Uterus (tissue), 4 donors: Measurements from ENCODE around the gene ANO7. TPM values are rescaled to one million over a fixed set of nuclear protein-coding genes. Genes with fewer than 3 reads are reported as not detected.

Experiments used
- DNase-seq, 2 donors: peaks; one replicate each; pipeline ENCODE4 v3.0.0-alpha.2; 2019 to 2020
- H3K27ac ChIP-seq, 2 donors: fragments of 200-600 bp; sonication (generic); 1 replicate in 1 of 2; 2 replicates in 1 of 2; pipeline ENCODE4 v1.5.1; 2016 to 2018
- H3K27me3 ChIP-seq, 2 donors: fragments of 200-600 bp; sonication (generic); one replicate each; pipeline ENCODE4 v1.5.1; 2018 to 2019; ENCODE audit warnings: control low read depth in 1 of 2
- H3K36me3 ChIP-seq, 2 donors: fragments of 200-600 bp; sonication (generic); one replicate each; pipeline ENCODE4 v1.5.1; 2019; ENCODE audit warnings: control low read depth in 1 of 2
- H3K4me1 ChIP-seq, 2 donors: fragments of 200-600 bp; sonication (generic); one replicate each; pipeline ENCODE4 v1.5.1; 2018 to 2019; ENCODE audit warnings: control low read depth in 1 of 2
- H3K4me3 ChIP-seq, 2 donors: fragments of 200-600 bp; sonication (generic); 1 replicate in 1 of 2; 2 replicates in 1 of 2; pipeline ENCODE4 v1.5.1; 2018 to 2019; ENCODE audit warnings: mild to moderate bottlenecking in 1 of 2
- H3K9me3 ChIP-seq, 2 donors: fragments of 200-600 bp; sonication (generic); one replicate each; pipeline ENCODE4 v1.5.1; 2019; ENCODE audit warnings: control low read depth in 1 of 2
- POLR2A ChIP-seq, 2 donors: fragments of 450-650 bp; IDR thresholded peaks; one replicate each; pipeline ENCODE4 v1.6.1; 2016; ENCODE audit warnings: antibody characterized with exemption in 2 of 2, mild to moderate bottlenecking in 1 of 2, moderate library complexity in 1 of 2
- intact Hi-C: fragments of 100-400 bp; cut with DNase I; formaldehyde crosslinking; loops from one replicate; pipeline ENCODE4 v1.15.1; 2023; ENCODE audit warnings: low total_unique reads
- total RNA-seq, 4 donors: library from RNA; depleted of rRNA in 3 of 4; stranded (reverse); fragments of >200 nt in 3 of 4; gene quantifications; one replicate each; pipeline versions ENCODE4 v1.1.0 to v1.2.4, GENCODE V29; 2014 to 2023
- TF ChIP-seq, protein P1 (sequence below), 4 experiments: fragments of 200-600 bp in 2 of 4; fragments of 450-650 bp in 2 of 4; sonication (generic) in 2 of 4; IDR thresholded peaks; one replicate each; pipeline ENCODE4 v1.5.1; 2016 to 2019; ENCODE audit warnings: antibody characterized with exemption in 4 of 4, mild to moderate bottlenecking in 2 of 4, moderate library complexity in 1 of 4
- donor health status: DM: yes; HTN: yes; CAD: no.

ANO7 gene
- total RNA-seq, 4 donors from 2014 or later: under 0.01 to 3.8 (median 0.21) TPM; not detected in 1

DNA sequence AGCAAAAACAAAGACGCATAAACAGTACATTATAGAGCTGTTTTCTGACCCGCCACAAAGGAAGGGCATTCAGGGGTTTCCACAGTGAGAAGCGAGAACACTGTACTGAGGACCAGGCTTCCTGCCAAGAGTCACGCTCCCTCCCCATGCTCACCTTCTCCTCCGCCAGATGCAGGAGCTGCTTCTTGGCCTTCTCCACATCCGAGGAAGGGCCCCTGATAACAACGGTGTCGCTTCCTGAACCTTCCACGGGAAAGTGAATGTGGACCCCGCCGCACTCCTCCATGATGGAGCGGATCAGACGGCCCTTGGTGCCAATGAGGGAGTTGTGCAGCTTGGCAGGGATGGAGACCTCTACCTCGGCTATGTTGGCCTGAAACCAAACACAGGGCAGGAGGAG, 53.8 kb downstream of the ANO7 start:
- Histone ChIP-seq H3K27ac (no peak overlapping the region), H3K4me3 (no peak overlapping the region), H3K4me1 (no peaks in the 10 kb centered on the region), H3K9me3 (no peaks in the 10 kb centered on the region), H3K27me3 (no peaks in the 10 kb centered on the region), H3K36me3 (no peaks in the 10 kb centered on the region)
- intact Hi-C loops: no loop called here
- DNase-seq: no peak
- no peak for TF ChIP-seq POLR2A (IDR thresholded peaks at IDR 0.05)
- TF ChIP-seq, protein P1, sequence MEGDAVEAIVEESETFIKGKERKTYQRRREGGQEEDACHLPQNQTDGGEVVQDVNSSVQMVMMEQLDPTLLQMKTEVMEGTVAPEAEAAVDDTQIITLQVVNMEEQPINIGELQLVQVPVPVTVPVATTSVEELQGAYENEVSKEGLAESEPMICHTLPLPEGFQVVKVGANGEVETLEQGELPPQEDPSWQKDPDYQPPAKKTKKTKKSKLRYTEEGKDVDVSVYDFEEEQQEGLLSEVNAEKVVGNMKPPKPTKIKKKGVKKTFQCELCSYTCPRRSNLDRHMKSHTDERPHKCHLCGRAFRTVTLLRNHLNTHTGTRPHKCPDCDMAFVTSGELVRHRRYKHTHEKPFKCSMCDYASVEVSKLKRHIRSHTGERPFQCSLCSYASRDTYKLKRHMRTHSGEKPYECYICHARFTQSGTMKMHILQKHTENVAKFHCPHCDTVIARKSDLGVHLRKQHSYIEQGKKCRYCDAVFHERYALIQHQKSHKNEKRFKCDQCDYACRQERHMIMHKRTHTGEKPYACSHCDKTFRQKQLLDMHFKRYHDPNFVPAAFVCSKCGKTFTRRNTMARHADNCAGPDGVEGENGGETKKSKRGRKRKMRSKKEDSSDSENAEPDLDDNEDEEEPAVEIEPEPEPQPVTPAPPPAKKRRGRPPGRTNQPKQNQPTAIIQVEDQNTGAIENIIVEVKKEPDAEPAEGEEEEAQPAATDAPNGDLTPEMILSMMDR (IDR thresholded peaks at IDR 0.05): no peak

DNA sequence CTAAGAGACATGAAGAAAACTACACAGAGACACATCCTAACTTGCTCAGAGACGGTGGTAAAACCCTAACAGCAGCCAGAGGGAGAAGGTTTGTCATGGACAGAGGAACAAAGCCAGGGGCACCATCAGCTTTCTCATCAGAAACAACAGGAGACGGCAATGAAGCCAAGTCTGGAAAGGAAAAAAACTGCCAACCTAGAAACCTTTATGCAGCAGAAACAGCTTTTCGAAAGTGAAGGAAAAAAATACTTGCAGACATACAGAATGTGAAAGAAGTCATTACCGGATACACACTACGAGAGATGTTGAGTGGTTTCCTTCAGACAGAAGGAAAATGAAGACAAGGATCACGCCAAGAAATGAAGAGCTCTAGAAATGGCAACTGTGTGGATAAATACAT, 55.9 kb downstream of the ANO7 start:
- TF ChIP-seq, protein P1 (IDR thresholded peaks at IDR 0.05): no peak
- no peak for TF ChIP-seq POLR2A (IDR thresholded peaks at IDR 0.05)
- peaks cover 0 to 5% of the 10 kb centered on the region in 2 donors for H3K4me1 ChIP-seq
- DNase-seq: no peak
- H3K27ac ChIP-seq: peak overlapping the region in 1 of 2 donors; percentile 16
- H3K4me3 ChIP-seq: no peak overlapping the region
- intact Hi-C loops: no loop called here
- H3K36me3 ChIP-seq: no peaks in the 10 kb centered on the region
- H3K27me3 ChIP-seq: no peaks in the 10 kb centered on the region
- H3K9me3 ChIP-seq: no peaks in the 10 kb centered on the region

DNA sequence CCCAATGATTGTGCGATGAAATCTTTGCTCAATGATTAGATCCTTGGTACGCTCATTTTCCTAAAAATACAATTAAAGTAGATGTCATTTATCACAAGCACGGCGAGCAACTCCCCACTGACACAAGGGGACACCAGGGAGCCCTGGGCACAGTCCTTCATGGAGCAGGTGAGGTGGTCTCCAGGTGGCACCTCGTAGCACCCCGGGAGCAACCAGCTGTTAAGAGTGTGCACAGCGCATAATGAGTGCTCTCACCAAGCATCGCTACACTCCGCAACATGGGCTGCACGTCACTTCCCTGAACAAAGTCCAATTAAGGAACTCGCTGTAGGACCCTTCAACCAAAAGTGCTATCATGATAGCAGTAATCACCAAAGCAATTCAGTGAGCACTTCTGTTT, 59.8 kb downstream of the ANO7 start:
- H3K27me3 ChIP-seq: no peaks in the 10 kb centered on the region
- no peak overlapping the region for H3K27ac ChIP-seq
- DNase-seq: no peak
- no peaks in the 10 kb centered on the region for H3K36me3 ChIP-seq
- H3K4me3 ChIP-seq: no peak overlapping the region
- no peak for TF ChIP-seq POLR2A (IDR thresholded peaks at IDR 0.05)
- TF ChIP-seq, protein P1 (IDR thresholded peaks at IDR 0.05): no peak
- H3K4me1 ChIP-seq: peaks cover 0 to 7% of the 10 kb centered on the region in 2 donors
- intact Hi-C loops: no loop called here
- no peaks in the 10 kb centered on the region for H3K9me3 ChIP-seq

DNA sequence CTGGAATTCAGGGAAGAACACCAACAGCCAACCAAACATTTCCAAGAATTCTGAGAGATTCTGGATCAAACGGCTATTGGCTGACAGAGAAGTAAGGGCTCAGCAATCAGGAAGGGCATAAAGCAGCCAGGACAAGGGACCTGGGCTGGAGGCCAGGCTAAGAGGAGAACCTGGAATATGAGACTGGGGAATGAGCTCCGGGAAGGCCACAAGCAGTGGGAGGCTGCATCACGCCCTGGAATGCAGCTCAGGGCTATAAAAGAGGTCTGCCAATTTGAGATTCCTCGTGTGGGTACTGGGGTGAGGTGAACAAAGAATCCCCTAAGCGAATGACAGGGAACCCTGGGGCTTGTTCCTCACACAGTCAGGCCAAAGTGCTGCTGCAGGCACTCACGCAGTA, 60.4 kb downstream of the ANO7 start:
- H3K36me3 ChIP-seq: no peaks in the 10 kb centered on the region
- H3K9me3 ChIP-seq: no peaks in the 10 kb centered on the region
- no peaks in the 10 kb centered on the region for H3K27me3 ChIP-seq
- TF ChIP-seq POLR2A (IDR thresholded peaks at IDR 0.05): no peak
- TF ChIP-seq, protein P1 (IDR thresholded peaks at IDR 0.05): no peak
- no peak for DNase-seq
- peaks cover 0 to 7% of the 10 kb centered on the region in 2 donors for H3K4me1 ChIP-seq
- no peak overlapping the region for H3K4me3 ChIP-seq
- intact Hi-C loops: no loop called here
- no peak overlapping the region for H3K27ac ChIP-seq

DNA sequence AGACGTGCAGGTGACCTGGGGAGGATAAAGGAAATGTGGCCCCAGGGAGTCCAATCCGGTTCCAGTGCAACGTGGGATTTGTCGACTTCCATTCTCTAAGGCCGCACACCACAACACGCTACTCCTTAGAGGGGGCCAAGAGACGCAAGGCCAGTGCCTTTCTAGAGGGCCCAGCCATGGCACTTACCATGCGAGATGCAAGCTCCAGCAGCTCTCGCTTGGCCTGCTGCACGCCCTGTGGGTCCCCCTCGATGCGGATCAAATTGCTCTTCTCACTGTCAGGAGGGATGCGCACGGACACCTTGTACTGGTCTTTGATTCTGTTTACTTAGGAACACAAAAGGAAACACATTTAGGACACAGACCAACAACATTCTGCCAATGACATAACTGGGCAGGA, 61.2 kb downstream of the ANO7 start:
- no peak for DNase-seq

More for the DNA sequence above, 61.2 kb downstream of the ANO7 start:
- Histone ChIP-seq H3K4me3 (no peak overlapping the region), H3K27me3 (no peaks in the 10 kb centered on the region), H3K4me1 (peaks cover 0 to 7% of the 10 kb centered on the region in 2 donors), H3K36me3 (no peaks in the 10 kb centered on the region), H3K9me3 (no peaks in the 10 kb centered on the region), H3K27ac (no peak overlapping the region)
- intact Hi-C loops: no loop called here
- TF ChIP-seq, protein P1 (IDR thresholded peaks at IDR 0.05): no peak
- no peak for TF ChIP-seq POLR2A (IDR thresholded peaks at IDR 0.05)
